GM23338 (cell line): ENCODE results near the gene PHKG2. TPM values are rescaled to one million over a fixed set of nuclear protein-coding genes. Genes with fewer than 3 reads are reported as not detected.

ENCODE experiments used
- ATAC-seq: fragments of 200-7000 bp; cut with Tn5 transposase; 3 replicates; pipeline ENCODE4 v1.9.1; 2020
- DNase-seq: peaks from one replicate; pipeline ENCODE4 v3.0.0-alpha.2; 2015; ENCODE audit warnings: low spot score
- H2AFZ ChIP-seq: fragments of 200-600 bp; sonication (generic); 2 replicates; pipeline ENCODE4 v1.8.0; 2016; ENCODE audit warnings: antibody characterized with exemption, mild to moderate bottlenecking, moderate library complexity
- H3F3A ChIP-seq: fragments of 200-600 bp; sonication (generic); replicated peaks from 2 replicates; pipeline ENCODE4 v1.8.0; 2017; ENCODE audit warnings: antibody characterized with exemption, mixed run types, low read depth
- H3K27ac ChIP-seq: fragments of 200-600 bp; sonication (generic); 2 replicates; pipeline ENCODE4 v1.6.1; 2016; ENCODE audit warnings: low read depth
- H3K27me3 ChIP-seq: fragments of 200-600 bp; sonication (generic); 2 replicates; pipeline ENCODE4 v1.8.0; 2016; ENCODE audit warnings: mild to moderate bottlenecking, mixed run types, moderate library complexity; ENCODE audit not compliant: insufficient read depth
- H3K36me3 ChIP-seq: fragments of 200-600 bp; sonication (generic); 2 replicates; pipeline ENCODE4 v1.8.0; 2016; ENCODE audit warnings: mild to moderate bottlenecking; ENCODE audit not compliant: insufficient read depth
- H3K4me1 ChIP-seq: fragments of 200-600 bp; sonication (generic); 2 replicates; pipeline ENCODE4 v1.8.0; 2016; ENCODE audit warnings: mild to moderate bottlenecking, moderate library complexity; ENCODE audit not compliant: insufficient read depth
- H3K4me2 ChIP-seq: fragments of 200-600 bp; sonication (generic); 2 replicates; pipeline ENCODE4 v1.7.1; 2017; ENCODE audit warnings: mixed run types
- H3K4me3 ChIP-seq: fragments of 200-600 bp; sonication (generic); 2 replicates; pipeline ENCODE4 v1.6.1; 2016; ENCODE audit warnings: mixed run types
- H3K79me2 ChIP-seq: fragments of 200-600 bp; sonication (generic); replicated peaks from 2 replicates; pipeline ENCODE4 v1.8.0; 2017; ENCODE audit warnings: mild to moderate bottlenecking; ENCODE audit not compliant: insufficient read depth
- H3K9me2 ChIP-seq: fragments of 200-600 bp; sonication (generic); 2 replicates; pipeline ENCODE4 v1.8.0; 2017; ENCODE audit not compliant: insufficient read depth
- H4K20me1 ChIP-seq: fragments of 200-600 bp; sonication (generic); replicated peaks from 2 replicates; pipeline ENCODE4 v1.8.0; 2017; ENCODE audit warnings: mild to moderate bottlenecking; ENCODE audit not compliant: insufficient read depth
- H3K27ac Mint-ChIP-seq: 2 replicates; pipeline ENCODE4 v1.8.0; 2020; ENCODE audit warnings: inconsistent platforms, mild to moderate bottlenecking, moderate library complexity, mixed read lengths
- H3K27me3 Mint-ChIP-seq: 3 replicates; pipeline ENCODE4 v1.8.0; 2022; ENCODE audit warnings: low read depth, mild to moderate bottlenecking, moderate library complexity, mixed read lengths, inconsistent platforms; ENCODE audit not compliant: insufficient read depth, poor library complexity
- H3K36me3 Mint-ChIP-seq: 3 replicates; pipeline ENCODE4 v1.8.0; 2021; ENCODE audit warnings: low read depth, mild to moderate bottlenecking, inconsistent platforms, moderate library complexity, mixed read lengths
- H3K4me1 Mint-ChIP-seq: 3 replicates; pipeline ENCODE4 v1.8.0; 2020; ENCODE audit warnings: mild to moderate bottlenecking, inconsistent platforms, mixed read lengths
- H3K4me3 Mint-ChIP-seq: 3 replicates; pipeline ENCODE4 v1.8.0; 2021; ENCODE audit warnings: moderate library complexity, mild to moderate bottlenecking, inconsistent platforms, mixed read lengths
- H3K9me3 Mint-ChIP-seq: 3 replicates; pipeline ENCODE4 v1.8.0; 2020; ENCODE audit warnings: moderate library complexity, mild to moderate bottlenecking, inconsistent platforms, mixed read lengths
- CREB1 ChIP-seq: fragments of 250-450 bp; sonication (Bioruptor Pico); IDR thresholded peaks from 2 replicates; pipeline ENCODE4 v1.5.0; 2020; ENCODE audit warnings: low read depth, mild to moderate bottlenecking, moderate library complexity
- EZH2phosphoT487 ChIP-seq: fragments of 200-600 bp; sonication (generic); IDR thresholded peaks from one replicate; pipeline ENCODE4 v1.8.1; 2018; ENCODE audit warnings: antibody characterized with exemption; ENCODE audit not compliant: unreplicated experiment
- JUNB ChIP-seq: IDR thresholded peaks from one replicate; pipeline ENCODE4 v1.6.1; 2016; ENCODE audit warnings: antibody characterized with exemption; ENCODE audit not compliant: unreplicated experiment
- NANOG ChIP-seq: IDR thresholded peaks from 2 replicates; pipeline ENCODE4 v1.6.1; 2016; ENCODE audit warnings: antibody characterized with exemption, borderline replicate concordance
- POLR2AphosphoS5 ChIP-seq: IDR thresholded peaks from 2 replicates; pipeline ENCODE4 v1.6.1; 2016; ENCODE audit warnings: antibody characterized with exemption, low read depth
- REST ChIP-seq: IDR thresholded peaks from one replicate; pipeline ENCODE4 v1.6.1; 2018; ENCODE audit warnings: antibody characterized with exemption; ENCODE audit not compliant: unreplicated experiment
- STAT1 ChIP-seq: IDR thresholded peaks from one replicate; pipeline ENCODE4 v1.6.1; 2016; ENCODE audit warnings: antibody characterized with exemption; ENCODE audit not compliant: unreplicated experiment
- ZNF331 ChIP-seq: fragments of 250-450 bp; sonication (Bioruptor Pico); IDR thresholded peaks from 2 replicates; pipeline ENCODE4 v1.5.0; 2020; ENCODE audit warnings: low read depth, mild to moderate bottlenecking, moderate library complexity
- ZNF462 ChIP-seq: fragments of 250-450 bp; sonication (Bioruptor Pico); IDR thresholded peaks from 2 replicates; pipeline ENCODE4 v1.5.0; 2020; ENCODE audit warnings: mild to moderate bottlenecking, moderate library complexity
- polyA plus RNA-seq: library from polyadenylated mRNA; unstranded; fragments of >200 nt; fragmentation: Nextera tagmentation; extraction: Ambion mirVana; gene quantifications from 2 replicates; pipeline ENCODE4 v1.2.1, GENCODE V29; 2016
- total RNA-seq: library from RNA; depleted of rRNA; stranded (reverse); fragments of >200 nt; shearing (Covaris generic); gene quantifications from 2 replicates; pipeline ENCODE4 v1.2.3, GENCODE V29; 2014

The PHKG2 gene
- total and polyA plus RNA-seq, 2 experiments from 2014 or later: 26.9 to 27.0 TPM

- no peak for TF ChIP-seq ZNF462 (CRISPR knock-in tag)
Observed at GRCh38 chr16:30771726-30772125, 23.5 kb downstream of the PHKG2 start (continued).

DNA sequence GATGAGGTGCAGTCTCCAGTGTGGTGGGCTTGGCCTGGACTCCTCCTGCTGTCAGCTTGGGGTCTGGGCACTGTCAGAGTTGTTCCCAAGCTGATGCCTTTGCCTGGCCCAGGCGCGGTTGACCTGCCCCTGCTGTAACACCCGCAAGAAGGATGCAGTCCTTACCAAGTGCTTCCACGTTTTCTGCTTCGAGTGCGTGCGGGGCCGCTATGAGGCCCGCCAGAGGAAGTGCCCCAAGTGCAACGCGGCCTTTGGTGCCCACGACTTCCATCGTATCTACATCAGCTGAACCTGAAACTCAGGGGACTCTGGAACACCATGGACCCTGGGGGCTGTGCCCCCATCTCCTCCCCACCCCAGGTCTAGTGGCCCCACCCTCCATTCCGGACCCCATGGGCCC is 25.6 kb downstream of the PHKG2 start:
- no peaks in the 10 kb centered on the region for H3K79me2 ChIP-seq
- no peak overlapping the region for H3K4me3 Mint-ChIP-seq
- H2AFZ ChIP-seq: no peak overlapping the region
- H3K27me3 ChIP-seq: no peaks in the 10 kb centered on the region
- H3K36me3 ChIP-seq: peaks cover 4% of the 10 kb centered on the region; the same call in 1 of the 2 replicates
- H3K4me3 ChIP-seq: no peak overlapping the region
- peaks cover 62% of the 10 kb centered on the region for H3K36me3 Mint-ChIP-seq
- no peak overlapping the region for H3K27ac Mint-ChIP-seq
- H3K4me1 Mint-ChIP-seq: peaks cover 16% of the 10 kb centered on the region
- ATAC-seq (no peak), DNase-seq (no peak)
- H3K4me1 ChIP-seq: no peaks in the 10 kb centered on the region; the same call in 1 of the 2 replicates
- H3K9me3 Mint-ChIP-seq: no peaks in the 10 kb centered on the region
- no peak overlapping the region for H3K4me2 ChIP-seq
- peaks cover 33% of the 10 kb centered on the region for H3K27me3 Mint-ChIP-seq
- peaks cover 18% of the 10 kb centered on the region for H3F3A ChIP-seq
- H3K9me2 ChIP-seq: no peaks in the 10 kb centered on the region
- no peaks in the 10 kb centered on the region; the same call in 1 of the 2 replicates for H4K20me1 ChIP-seq
- H3K27ac ChIP-seq: no peak overlapping the region
- TF ChIP-seq ZNF331 (CRISPR knock-in tag) (no peak), CREB1 (CRISPR knock-in tag) (no peak), EZH2phosphoT487 (no peak), POLR2AphosphoS5 (no peak), STAT1 (no peak), REST (no peak), JUNB (no peak), NANOG (no peak)
